ENCODE data around the gene GALNT2.

The GALNT2 gene

DNA sequence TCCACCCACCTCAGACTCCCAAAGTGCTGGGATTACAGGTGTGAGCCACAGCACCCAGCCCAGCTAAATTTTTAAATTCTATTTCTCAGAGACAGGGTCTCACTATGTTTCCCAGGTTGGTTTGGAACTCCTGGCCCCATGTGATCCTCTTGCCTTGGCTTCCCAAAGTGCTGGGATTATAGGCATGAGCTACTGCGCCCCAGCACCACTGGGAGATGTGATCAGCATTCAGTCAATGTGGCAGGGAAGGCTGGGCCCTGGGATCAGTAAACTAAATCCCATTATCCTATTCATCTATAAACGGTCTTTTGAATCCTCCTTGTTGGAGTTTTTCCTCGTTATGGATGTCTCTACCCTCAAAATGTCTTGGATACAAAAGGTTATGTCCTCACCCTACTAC is 245.6 kb downstream of the GALNT2 start:
- DNase-seq = no peak

DNA sequence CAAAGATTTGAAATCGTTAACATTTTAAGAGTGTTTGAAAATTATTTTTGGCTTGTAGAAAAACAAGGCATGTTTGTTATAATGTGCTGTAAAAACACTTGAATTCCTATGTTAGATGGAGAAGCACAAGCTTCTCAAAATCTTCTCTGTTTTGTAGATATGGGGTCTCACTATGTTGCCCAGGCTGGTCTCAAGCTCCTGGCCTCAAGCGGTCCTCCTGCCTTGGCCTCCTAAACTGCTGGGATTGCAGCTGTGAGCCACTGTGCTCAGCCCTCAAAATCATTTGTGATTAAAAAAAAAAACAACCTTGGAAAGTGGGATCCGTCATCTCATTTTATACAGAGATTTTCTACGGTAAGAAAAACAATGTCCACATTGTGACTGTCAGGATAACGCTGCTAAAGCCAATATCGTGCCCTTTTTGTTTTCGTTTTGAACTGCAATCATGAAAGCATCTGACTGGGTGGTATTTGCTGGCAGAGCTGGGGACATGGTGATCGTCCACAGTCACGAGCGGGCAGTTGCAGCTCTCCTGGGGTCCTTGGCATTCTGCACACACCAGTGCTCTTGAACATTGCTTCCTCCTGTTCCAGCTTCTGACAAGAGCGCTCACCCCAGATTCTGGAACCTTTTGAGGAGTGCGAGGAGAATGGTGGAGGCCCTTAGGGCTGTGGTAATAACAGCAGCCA is 246.6 kb downstream of the GALNT2 start:
- no peak for DNase-seq

DNA sequence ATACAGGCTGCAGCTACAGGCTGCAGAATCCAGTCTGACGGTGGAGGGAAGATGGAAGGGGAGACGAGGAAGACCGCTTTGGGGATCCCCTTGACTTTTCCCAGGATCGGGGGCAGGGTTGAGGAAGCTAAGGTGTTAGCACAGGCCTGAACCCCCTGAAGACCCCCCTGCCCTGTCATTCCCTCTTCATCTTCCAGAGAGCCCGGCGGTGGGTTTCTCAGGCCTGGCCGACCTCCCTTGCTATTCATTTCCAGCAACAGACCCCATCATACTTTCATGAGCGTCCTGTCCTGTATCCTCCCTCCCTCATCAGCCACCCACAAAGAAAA is 247.1 kb downstream of the GALNT2 start:
- DNase-seq = no peak

DNA sequence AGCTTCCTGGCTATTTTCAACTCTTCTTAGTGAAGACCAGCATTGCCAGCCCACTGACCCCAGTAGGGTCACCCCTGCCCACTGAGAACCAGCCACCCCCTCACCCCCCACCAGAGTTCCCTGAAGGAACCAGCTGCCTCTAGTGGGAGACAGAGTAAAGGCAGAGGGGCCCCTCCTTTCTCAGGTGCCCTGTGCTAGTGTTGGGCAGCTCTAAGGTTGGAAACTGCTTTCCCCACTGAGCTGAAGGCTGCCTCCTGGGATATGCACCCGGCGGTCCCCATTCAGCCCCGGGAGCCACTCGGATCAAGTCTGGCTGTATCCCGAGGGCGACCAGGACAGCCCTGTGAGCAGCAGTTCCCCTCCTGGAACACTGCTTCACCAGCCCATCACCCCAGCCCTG is 248.1 kb downstream of the GALNT2 start:
- no peak for DNase-seq

DNA sequence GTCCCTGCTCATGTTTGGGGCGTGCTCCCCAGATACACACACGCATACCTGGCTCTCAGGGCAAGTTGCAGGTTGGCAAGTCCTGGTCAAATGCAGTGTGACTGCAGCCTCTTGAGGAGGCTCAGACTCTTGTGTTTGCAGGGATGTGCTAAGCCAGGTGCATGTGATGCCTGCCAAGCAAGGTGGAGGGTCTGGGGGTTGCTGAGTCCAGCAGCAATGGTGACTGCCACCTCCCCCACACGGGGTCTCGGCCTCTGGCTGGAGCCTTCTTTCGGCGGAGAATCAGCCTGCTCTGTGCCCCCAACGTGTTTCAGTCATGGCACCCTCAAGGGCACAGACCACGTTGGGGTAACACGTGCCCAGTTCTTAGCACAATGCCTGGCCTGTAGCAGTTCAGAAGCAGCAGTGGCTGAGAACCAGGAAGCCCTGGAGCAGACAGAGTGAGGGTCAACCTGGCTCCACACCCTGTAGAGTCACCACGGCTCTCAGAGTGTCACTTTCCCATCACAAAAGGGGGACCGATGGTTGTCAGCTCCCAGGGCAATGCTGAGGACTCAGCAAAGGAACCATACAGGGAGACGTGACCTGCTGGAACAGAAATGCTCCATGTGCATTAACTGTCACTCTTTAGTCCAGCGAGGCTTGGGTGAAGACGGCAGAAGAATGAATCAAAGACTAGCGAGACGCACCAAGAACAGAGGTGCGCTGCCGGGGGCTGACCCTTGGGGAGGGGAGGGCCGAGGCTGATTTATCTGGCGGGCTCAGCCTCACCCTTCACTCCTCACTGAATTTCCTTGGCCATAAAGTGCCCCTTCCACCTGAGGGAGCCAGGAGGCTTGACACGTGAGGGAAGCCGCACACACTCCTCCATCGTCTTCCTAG is 250.1 kb downstream of the GALNT2 start:
- no peak for DNase-seq

DNA sequence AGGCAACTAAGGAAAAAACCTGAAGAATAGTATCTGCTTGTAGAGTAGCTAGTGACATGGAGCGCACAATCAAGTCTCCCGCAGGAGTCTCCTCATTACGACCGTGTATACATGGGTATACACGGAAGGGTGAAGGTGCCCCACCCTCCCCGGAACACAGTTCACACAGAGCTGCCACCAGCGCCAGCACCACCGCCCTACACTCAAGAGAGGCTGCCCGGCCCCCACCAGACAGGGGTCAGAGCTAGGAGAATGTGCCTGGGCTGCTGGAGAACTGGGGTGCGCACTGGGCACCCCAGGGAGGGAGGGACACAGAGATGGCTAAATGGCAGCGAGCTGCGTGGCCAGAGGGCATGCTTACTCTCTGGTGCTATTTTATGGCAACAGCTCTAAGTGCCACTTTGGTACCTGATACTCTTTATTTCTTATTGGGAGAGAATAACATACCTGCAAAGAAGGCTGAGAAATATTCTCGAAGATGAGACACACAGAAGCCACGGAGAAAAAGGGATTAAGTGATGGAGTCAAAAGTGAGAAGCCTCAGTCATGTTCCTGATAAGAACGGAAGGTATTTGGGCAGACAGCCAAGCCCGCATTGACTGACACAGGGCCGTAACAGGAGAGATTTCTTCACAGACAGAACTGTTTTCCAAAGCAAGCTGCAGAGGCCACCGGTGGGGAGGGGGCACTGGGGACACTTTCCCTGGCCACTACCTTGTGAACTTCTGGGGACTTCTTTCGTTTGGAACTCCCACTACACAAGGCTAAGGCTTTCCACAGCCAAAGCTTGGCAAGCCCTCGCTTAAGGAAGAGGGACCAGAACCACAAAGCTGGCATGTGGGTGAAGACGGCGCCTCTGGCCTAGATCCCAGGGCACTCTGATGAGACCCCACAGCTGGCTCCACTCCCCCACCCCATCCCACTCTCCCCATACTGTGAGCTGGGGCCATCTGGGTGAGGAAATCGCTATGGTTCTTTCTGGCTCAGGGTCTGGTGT is 251.1 kb downstream of the GALNT2 start:
- no peak for DNase-seq

DNA sequence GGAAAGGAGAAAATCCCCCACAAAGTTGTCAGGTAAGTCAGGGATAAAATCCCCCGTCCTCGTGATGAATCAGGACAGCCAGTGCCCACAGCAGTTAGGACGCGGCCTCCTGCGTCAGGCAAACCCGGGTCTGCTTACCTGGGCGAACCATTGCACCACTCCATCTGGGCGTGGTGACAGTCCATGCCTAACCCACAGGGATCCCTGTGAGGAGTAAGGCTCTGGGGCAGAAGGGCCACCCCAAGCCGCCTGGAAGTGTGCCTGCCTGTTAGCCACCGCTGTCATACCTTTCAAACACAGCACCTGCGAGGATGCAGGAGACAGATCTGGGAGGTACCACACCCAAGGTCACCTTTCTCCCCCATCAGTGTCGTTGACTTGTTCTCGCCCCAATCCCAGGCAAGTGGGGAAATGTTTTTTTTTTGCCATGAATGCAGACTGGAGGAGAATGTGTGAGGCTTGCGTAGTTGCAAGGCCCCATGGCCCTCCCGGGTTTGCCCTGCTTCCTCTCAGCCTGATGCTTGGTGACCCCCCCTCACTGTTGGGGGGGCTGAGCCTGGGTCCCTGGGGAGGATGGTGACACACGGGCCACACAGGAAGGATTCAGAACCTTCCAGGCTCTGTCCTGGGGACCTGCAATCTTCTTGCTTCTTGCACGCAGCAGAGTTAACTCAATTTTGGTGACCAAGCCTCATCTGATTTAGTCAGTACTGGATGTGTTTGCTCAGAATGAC is 252.1 kb downstream of the GALNT2 start:
- DNase-seq = no peak

GRCh38 chr1:230320804-230321203 is 253.8 kb downstream of the GALNT2 start:
- no peak for DNase-seq

DNA sequence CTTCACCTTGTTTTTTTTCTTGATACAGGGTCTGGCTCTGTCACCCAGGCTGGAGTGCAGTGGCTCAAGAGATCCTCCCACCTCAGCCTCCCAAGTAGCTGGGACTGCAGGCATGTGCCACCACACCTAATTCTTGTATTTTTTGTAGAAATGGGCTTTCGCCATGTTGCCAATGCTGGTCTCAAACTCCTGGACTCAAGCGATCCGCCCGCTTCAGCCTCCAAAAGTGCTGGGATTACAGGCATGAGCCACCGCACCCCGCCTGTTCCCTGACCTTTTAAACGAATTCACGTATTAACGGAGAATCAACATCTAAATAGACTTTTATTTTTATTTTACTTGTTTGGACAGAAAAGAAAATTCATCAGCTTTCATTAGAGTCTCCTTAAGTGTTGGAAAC is 254.3 kb downstream of the GALNT2 start:
- no peak for DNase-seq

DNA sequence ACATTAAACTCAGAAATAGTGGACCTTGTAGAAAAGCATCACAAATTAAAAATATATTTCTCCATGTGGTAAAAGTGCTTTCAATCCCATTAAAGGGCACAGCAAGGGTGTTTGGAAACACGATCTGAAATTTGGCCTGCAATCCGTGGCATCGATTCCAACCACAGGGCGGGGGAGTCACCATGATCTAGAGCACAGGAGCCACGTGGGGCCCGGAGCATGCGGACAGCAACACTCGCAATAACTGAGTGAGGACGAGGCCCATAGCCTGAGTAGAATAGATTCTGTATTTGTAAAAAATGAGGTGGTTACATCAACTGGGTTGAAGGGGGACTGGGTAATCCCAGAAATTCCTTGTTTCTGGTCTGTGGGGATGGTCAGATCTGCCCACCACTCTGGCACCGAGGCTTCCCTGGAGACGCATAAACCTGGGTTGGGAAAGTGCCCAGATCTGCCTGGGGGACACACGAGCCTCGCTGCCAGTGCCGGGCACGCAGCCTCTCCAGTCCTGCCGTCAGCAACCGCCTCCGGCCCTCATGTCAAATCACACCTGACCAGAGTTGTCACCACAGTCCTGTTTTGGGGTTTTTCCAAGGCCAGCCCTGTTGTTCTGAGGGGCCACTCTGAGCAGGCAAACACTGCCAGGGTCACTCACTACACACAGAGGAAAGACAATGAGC is 254.8 kb downstream of the GALNT2 start:
- DNase-seq = no peak

GRCh38 chr1:230322421-230322756 is 255.4 kb downstream of the GALNT2 start:
- no peak for DNase-seq

- no peak for DNase-seq
These were observed 256.0 kb downstream of the GALNT2 start for GRCh38 chr1:230322967-230323547.

DNA sequence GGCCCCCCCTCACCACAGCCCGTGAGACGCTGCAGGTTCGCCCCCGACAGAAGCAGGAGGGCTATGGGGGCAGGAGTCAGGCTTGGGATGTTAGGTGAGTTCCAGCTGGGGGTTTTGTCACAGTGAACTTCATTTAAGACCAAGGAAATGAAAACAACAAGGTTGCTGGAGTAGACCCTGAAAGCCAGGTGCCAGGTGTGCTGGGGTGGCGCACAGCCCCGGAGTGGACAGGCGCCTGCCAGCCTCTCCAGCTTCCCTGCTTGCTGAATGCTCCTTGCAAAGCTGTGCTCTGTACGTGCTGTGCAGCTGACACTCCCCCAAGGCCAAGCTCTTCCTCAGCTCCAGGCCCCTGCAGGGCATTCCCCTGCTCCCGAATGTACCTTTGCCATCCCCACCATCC is 256.6 kb downstream of the GALNT2 start:
- no peak for DNase-seq

- DNase-seq = no peak
These were observed 260.2 kb downstream of the GALNT2 start for GRCh38 chr1:230326971-230327891.

- DNase-seq = no peak
These were observed 260.9 kb downstream of the GALNT2 start for GRCh38 chr1:230327892-230328284.

DNA sequence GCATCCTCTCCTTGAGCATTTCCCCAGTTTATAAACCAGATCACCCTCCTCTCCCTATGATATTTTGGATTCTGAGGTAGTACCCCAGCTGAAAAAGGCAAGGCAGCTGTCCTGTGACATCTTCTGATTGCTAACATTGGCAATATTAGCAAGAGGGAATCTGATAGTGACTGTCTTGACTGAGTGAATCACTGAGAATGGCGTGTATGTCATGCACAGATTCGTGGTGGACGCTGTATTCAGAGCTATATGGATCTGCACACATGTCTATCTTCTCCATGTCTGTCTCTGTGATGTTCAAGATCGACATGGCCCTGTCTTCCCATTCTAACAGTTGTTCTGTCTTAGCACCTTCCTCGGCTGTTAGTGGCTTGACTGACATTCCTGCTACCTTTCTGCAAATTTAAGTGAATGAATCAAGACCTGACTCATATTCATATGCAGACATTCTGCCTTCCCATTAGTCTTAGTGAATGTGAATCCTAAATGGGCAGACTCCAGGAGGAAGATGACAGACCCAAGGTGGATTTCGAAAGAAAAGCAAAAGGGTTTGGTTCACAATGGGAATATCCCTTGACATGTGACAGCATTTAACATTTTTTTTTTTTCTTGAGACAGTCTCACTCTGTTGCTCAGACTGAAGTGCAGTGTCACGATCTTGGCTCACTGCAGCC is 261.4 kb downstream of the GALNT2 start:
- no peak for DNase-seq

DNA sequence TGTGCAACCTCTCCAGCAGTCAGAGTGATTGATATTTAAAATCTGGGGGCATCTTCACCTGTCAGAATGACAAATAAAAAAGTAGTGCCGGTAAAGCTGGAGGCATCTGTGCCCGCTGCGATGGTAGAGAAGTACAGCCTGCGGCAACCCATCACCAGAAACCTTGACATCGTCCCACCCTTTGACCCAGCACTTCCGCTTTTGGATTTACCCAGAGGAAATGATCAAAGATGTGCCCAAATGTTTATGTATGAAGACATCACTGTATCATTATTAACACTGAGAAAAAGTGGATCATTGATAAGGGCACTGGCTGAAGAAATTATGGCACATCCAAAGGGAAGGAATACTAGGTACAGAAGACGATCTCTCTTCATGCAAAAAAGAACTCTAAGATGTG is 263.1 kb downstream of the GALNT2 start:
- no peak for DNase-seq

Data from activated CD4-positive, CD25-positive, alpha-beta regulatory T cell treated with anti-CD3 and anti-CD28 coated beads, Interleukin-2, amount 50 U/mL, for 72 hours (primary cell).